H1 (cell line): ENCODE measurements around the gene AKR7A3. TPM values are rescaled to one million over a fixed set of nuclear protein-coding genes. Genes with fewer than 3 reads are reported as not detected.

Experiments used
- CTCF ChIA-PET: fragments of 300-600 bp; sonication (Branson Sonifier 250); formaldehyde crosslinking; loops from one replicate; lab custom pipeline; 2021; ENCODE audit not compliant: partially characterized antibody; lab: Charles Lee
- POLR2A ChIA-PET: fragments of 300-600 bp; sonication (Branson Sonifier 250); formaldehyde crosslinking; loops from one replicate; lab custom pipeline; 2021; ENCODE audit warnings: inconsistent platforms; ENCODE audit not compliant: partially characterized antibody; lab: Charles Lee
- DNase-seq, 2 experiments: peaks; one replicate each; pipeline versions ENCODE4 v3.0.0 to v3.0.0-alpha.2; 2010 to 2022; ENCODE audit warnings: low spot score in 2 of 2, low read depth in 1 of 2, mixed read lengths in 1 of 2
- FAIRE-seq: peaks from 2 replicates; lab custom pipeline; 2011; peaks lifted over from hg19 to GRCh38; lab: Jason Lieb, UNC
- H2AFZ ChIP-seq: 2 replicates; pipeline ENCODE4 v1.8.1; 2012; ENCODE audit warnings: low read length, inconsistent platforms
- H2AK5ac ChIP-seq: 2 replicates; pipeline ENCODE4 v1.6.1; 2013; ENCODE audit warnings: low read depth, low read length
- H2BK120ac ChIP-seq: replicated peaks from 2 replicates; pipeline ENCODE3; 2013; ENCODE audit warnings: low read depth, low read length, inconsistent platforms
- H2BK12ac ChIP-seq: 2 replicates; pipeline ENCODE4 v1.6.1; 2013; ENCODE audit warnings: low read depth, low read length
- H2BK15ac ChIP-seq: 2 replicates; pipeline ENCODE4 v1.6.1; 2013; ENCODE audit warnings: low read length
- H2BK20ac ChIP-seq: 2 replicates; pipeline ENCODE4 v1.6.1; 2013; ENCODE audit warnings: low read length
- H2BK5ac ChIP-seq: 2 replicates; pipeline ENCODE4 v1.6.1; 2013; ENCODE audit warnings: low read depth, low read length
- H3K14ac ChIP-seq: 2 replicates; pipeline ENCODE4 v1.6.1; 2013; ENCODE audit warnings: inconsistent platforms; ENCODE audit not compliant: insufficient read length
- H3K18ac ChIP-seq: 2 replicates; pipeline ENCODE4 v1.6.1; 2013; ENCODE audit warnings: low read length; ENCODE audit errors: extremely low read depth
- H3K23ac ChIP-seq: 2 replicates; pipeline ENCODE4 v1.6.1; 2013; ENCODE audit warnings: inconsistent platforms; ENCODE audit not compliant: insufficient read length
- H3K23me2 ChIP-seq: 2 replicates; pipeline ENCODE4 v1.6.1; 2013; ENCODE audit warnings: low read depth, low read length
- H3K27ac ChIP-seq: 2 replicates; pipeline ENCODE4 v1.6.1; 2011; ENCODE audit warnings: low read depth, low read length, inconsistent platforms
- H3K27me3 ChIP-seq, 4 experiments: replicated peaks in 1 of 4; 1 replicate in 1 of 4; 2 replicates in 3 of 4; pipeline versions ENCODE4 v1.6.1 to v1.8.1; 2011 to 2013; ENCODE audit warnings: low read length in 3 of 4, mild to moderate bottlenecking in 3 of 4, inconsistent platforms in 2 of 4, mixed read lengths in 2 of 4, moderate library complexity in 1 of 4; ENCODE audit not compliant: control insufficient read depth in 3 of 4, insufficient read depth in 3 of 4; ENCODE audit errors: extremely low read depth in 1 of 4
- H3K36me3 ChIP-seq, 4 experiments: 2 replicates each; pipeline versions ENCODE4 v1.6.1 to v1.8.1; 2011 to 2013; ENCODE audit warnings: mild to moderate bottlenecking in 4 of 4, low read length in 3 of 4, moderate library complexity in 2 of 4, control low read depth in 1 of 4, inconsistent platforms in 1 of 4; ENCODE audit not compliant: insufficient read depth in 4 of 4, control insufficient read depth in 2 of 4
- H3K4ac ChIP-seq: replicated peaks from 2 replicates; pipeline ENCODE3; 2013; ENCODE audit warnings: low read length, low read depth, mixed read lengths, inconsistent platforms; ENCODE audit not compliant: insufficient read length
- H3K4me1 ChIP-seq, 4 experiments: replicated peaks in 1 of 4; 1 replicate in 1 of 4; 2 replicates in 3 of 4; pipeline versions ENCODE4 v1.6.1 to v1.8.1; 2011 to 2013; ENCODE audit warnings: low read length in 3 of 4, inconsistent platforms in 2 of 4, mixed read lengths in 1 of 4; ENCODE audit not compliant: insufficient read depth in 4 of 4, control insufficient read depth in 3 of 4
- H3K4me2 ChIP-seq, 2 experiments: 2 replicates each; pipeline versions ENCODE4 v1.6.1 to v1.8.1; 2011 to 2013; ENCODE audit warnings: low read depth in 2 of 2, low read length in 2 of 2, control low read depth in 1 of 2, inconsistent platforms in 1 of 2, mild to moderate bottlenecking in 1 of 2; ENCODE audit not compliant: insufficient read depth in 1 of 2
- H3K4me3 ChIP-seq, 4 experiments: fragments of 200-600, 300-600 bp in 1 of 4; sonication (generic), shearing (Covaris generic), sonication (Bioruptor Twin) in 1 of 4; 2 replicates each; pipeline versions ENCODE4 v1.5.1 to v1.8.1; 2011 to 2016; ENCODE audit warnings: low read length in 4 of 4, low read depth in 3 of 4, control low read depth in 2 of 4, inconsistent platforms in 2 of 4, mild to moderate bottlenecking in 2 of 4, mixed read lengths in 1 of 4, moderate library complexity in 1 of 4; ENCODE audit not compliant: insufficient read depth in 2 of 4; ENCODE audit errors: extremely low read depth in 1 of 4
- H3K56ac ChIP-seq: replicated peaks from 2 replicates; pipeline ENCODE3; 2013; ENCODE audit warnings: low read depth, mild to moderate bottlenecking, mixed read lengths, low read length, inconsistent platforms; ENCODE audit not compliant: insufficient read length
- H3K79me1 ChIP-seq: 2 replicates; pipeline ENCODE4 v1.6.1; 2013; ENCODE audit warnings: low read depth, low read length, control low read depth
- H3K79me2 ChIP-seq, 2 experiments: 2 replicates each; pipeline versions ENCODE4 v1.6.1 to v1.8.1; 2012 to 2013; ENCODE audit warnings: low read length in 2 of 2, mild to moderate bottlenecking in 2 of 2, inconsistent platforms in 1 of 2; ENCODE audit not compliant: insufficient read depth in 2 of 2, control insufficient read depth in 1 of 2
- H3K9ac ChIP-seq, 4 experiments: replicated peaks in 1 of 4; 1 replicate in 1 of 4; 2 replicates in 3 of 4; pipeline versions ENCODE4 v1.6.1 to v1.8.1; 2011 to 2013; ENCODE audit warnings: low read depth in 3 of 4, low read length in 3 of 4, control low read depth in 2 of 4, mild to moderate bottlenecking in 2 of 4, moderate library complexity in 2 of 4, inconsistent platforms in 1 of 4; ENCODE audit errors: extremely low read depth in 1 of 4
- H3K9me3 ChIP-seq, 2 experiments: 2 replicates each; pipeline versions ENCODE4 v1.6.1 to v1.8.1; 2012 to 2013; ENCODE audit warnings: mild to moderate bottlenecking in 2 of 2, moderate library complexity in 2 of 2, control low read depth in 1 of 2, inconsistent platforms in 1 of 2, low read depth in 1 of 2, low read length in 1 of 2, mixed read lengths in 1 of 2; ENCODE audit not compliant: insufficient read depth in 2 of 2
- H4K20me1 ChIP-seq, 2 experiments: replicated peaks in 1 of 2; 2 replicates each; pipeline versions ENCODE3 to v1.8.1; 2011 to 2013; ENCODE audit warnings: inconsistent platforms in 2 of 2, low read length in 2 of 2, mild to moderate bottlenecking in 1 of 2; ENCODE audit not compliant: insufficient read depth in 2 of 2, control insufficient read depth in 1 of 2
- H4K5ac ChIP-seq: 2 replicates; pipeline ENCODE4 v1.6.1; 2013; ENCODE audit warnings: low read length, low read depth, mixed read lengths, inconsistent platforms; ENCODE audit not compliant: insufficient read length
- H4K8ac ChIP-seq: 2 replicates; pipeline ENCODE4 v1.8.0; 2013; ENCODE audit warnings: mild to moderate bottlenecking, moderate library complexity, low read length, inconsistent platforms; ENCODE audit not compliant: insufficient read depth; ENCODE audit errors: extremely low read depth
- H4K91ac ChIP-seq: replicated peaks from 2 replicates; pipeline ENCODE3; 2013; ENCODE audit warnings: low read length, mixed read lengths, inconsistent platforms; ENCODE audit not compliant: insufficient read length
- BRCA1 ChIP-seq: IDR thresholded peaks from 2 replicates; pipeline ENCODE4 v1.6.1; 2012; ENCODE audit warnings: low read depth, low read length, improper control_type of control experiment
- EGR1 ChIP-seq: IDR thresholded peaks from 2 replicates; pipeline ENCODE4 v1.6.1; 2011; ENCODE audit warnings: low read depth, low read length, borderline replicate concordance
- FOSL1 ChIP-seq: IDR thresholded peaks from 2 replicates; pipeline ENCODE4 v1.6.1; 2011; ENCODE audit warnings: mild to moderate bottlenecking, low read depth, low read length, moderate library complexity; ENCODE audit not compliant: insufficient read depth
- GTF2F1 ChIP-seq: IDR thresholded peaks from 2 replicates; pipeline ENCODE4 v1.6.1; 2012; ENCODE audit warnings: low read depth, low read length, improper control_type of control experiment, borderline replicate concordance
- HDAC2 ChIP-seq, 2 experiments: fragments of 300-600 bp in 1 of 2; sonication (generic) in 1 of 2; IDR thresholded peaks; 2 replicates each; pipeline ENCODE4 v1.6.1; 2011 to 2012; ENCODE audit warnings: low read depth in 2 of 2, low read length in 2 of 2, mild to moderate bottlenecking in 2 of 2, moderate library complexity in 2 of 2, borderline replicate concordance in 1 of 2, inconsistent platforms in 1 of 2
- POLR2A ChIP-seq, 2 experiments: IDR thresholded peaks; 1 replicate in 1 of 2; 2 replicates in 1 of 2; pipeline ENCODE4 v1.6.1; 2011; ENCODE audit warnings: low read depth in 2 of 2, low read length in 2 of 2, mild to moderate bottlenecking in 2 of 2; ENCODE audit errors: control extremely low read depth in 1 of 2
- SIRT6 ChIP-seq: IDR thresholded peaks from one replicate; pipeline ENCODE4 v1.7.1; 2012; ENCODE audit warnings: low read length, inconsistent platforms
- SIX5 ChIP-seq: IDR thresholded peaks from 2 replicates; pipeline ENCODE4 v1.6.1; 2011; ENCODE audit warnings: mild to moderate bottlenecking, low read depth, low read length
- TBP ChIP-seq: IDR thresholded peaks from 2 replicates; pipeline ENCODE4 v1.6.1; 2011; ENCODE audit warnings: low read depth, low read length, improper control_type of control experiment
- ZNF274 ChIP-seq: IDR thresholded peaks from 2 replicates; pipeline ENCODE4 v1.7.0; 2012; ENCODE audit warnings: low read length, borderline replicate concordance; ENCODE audit errors: extremely low read depth
- WGBS, 2 experiments: shearing (Covaris generic) in 1 of 2; methylation state at CpG; one replicate each; pipeline versions ENCODE4 v1.1.6 to v1.1.7; 2013 to 2015; ENCODE audit warnings: low lambda C conversion rate in 2 of 2, mixed read lengths in 2 of 2, inconsistent platforms in 1 of 2, low coverage in 1 of 2, missing lambda C conversion rate in 1 of 2; ENCODE audit not compliant: insufficient replicate concordance in 2 of 2, insufficient coverage in 1 of 2, insufficient read length in 1 of 2; ENCODE audit errors: extremely low coverage in 1 of 2, missing lambda C conversion rate in 1 of 2; 5-methylcytosine and 5-hydroxymethylcytosine counted together
- polyA plus RNA-seq, 7 experiments: library from polyadenylated mRNA; depleted of rRNA in 3 of 7; stranded (reverse) in 5 of 7; unstranded in 2 of 7; fragments of >200 nt in 5 of 7; fragments of 200-250 nt in 2 of 7; gene quantifications; 1 replicate in 5 of 7; 2 replicates in 1 of 7; 4 replicates in 1 of 7; pipeline versions ENCODE4 v1.2.1 to v1.2.3, GENCODE V29; 2011 to 2013; ENCODE audit warnings: missing spikeins in 2 of 7, mixed read lengths in 2 of 7
- total RNA-seq: library from RNA; stranded (reverse); fragmentation: NEBNext Ultra II Directional; extraction: Animal tissue kit (Norgen Biotek cat#: 25700); gene quantifications from 2 replicates; pipeline ENCODE4 v1.2.1, GENCODE V29; 2021

Gene AKR7A3
- total and polyA plus RNA-seq, 2 of the 8 experiments (the other 6 are each of a cell fraction or from before 2014, with no cell fraction given) = 0.62 to 0.65 TPM

DNA sequence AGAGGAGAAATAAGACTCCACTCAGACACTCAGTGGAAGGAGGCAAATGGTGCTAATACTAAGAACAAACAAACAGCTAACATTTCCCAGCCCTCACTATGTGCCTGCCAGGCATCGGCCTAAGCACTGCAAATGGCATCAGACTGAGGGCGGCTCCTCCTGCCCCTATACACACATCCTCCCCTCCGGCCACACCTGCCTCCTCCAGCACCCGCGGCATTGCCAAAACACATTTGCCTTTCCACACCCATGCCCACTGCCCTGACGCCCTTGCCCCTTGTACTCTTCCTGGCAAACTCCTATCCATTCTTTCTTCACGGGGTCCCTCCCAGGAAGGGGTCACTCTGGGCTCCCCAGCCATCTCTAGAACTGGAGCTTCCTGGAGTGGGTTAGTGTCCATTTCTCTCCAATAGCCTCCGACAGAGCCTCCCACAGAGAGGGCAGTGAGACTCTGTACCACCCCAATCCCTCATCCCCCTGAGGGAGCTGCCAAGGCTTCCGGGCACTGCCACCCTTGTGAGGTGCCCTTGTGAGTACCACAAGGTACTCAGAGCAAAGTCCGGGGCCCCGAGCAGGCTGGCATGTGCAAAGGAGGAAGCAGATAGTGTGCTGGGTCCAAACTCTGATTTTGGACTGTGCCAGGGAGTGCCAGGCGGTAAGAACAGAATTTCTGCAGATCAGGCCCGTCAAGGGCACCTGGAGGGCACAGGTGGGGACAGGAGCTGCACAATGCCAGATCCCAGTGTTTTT lies 959 bp downstream of the AKR7A3 start:
- 85% methylated on average over 13 of the region's 13 CpGs; no CpG with 5 or more reads in 1 of the 2 experiments for WGBS, 2 experiments
- no peaks in the 10 kb centered on the region for H3K9me3 ChIP-seq
- H3K79me1 ChIP-seq = no peaks in the 10 kb centered on the region
- no peak overlapping the region for H4K91ac ChIP-seq
- no peak overlapping the region for H2BK15ac ChIP-seq
- H3K79me2 ChIP-seq = no peaks in the 10 kb centered on the region
- H3K23me2 ChIP-seq = peaks cover 4% of the 10 kb centered on the region
- H3K9ac ChIP-seq = no peak overlapping the region
- H3K4me2 ChIP-seq = no peak overlapping the region
- CTCF ChIA-PET = interaction anchor here (0.6 to 1.3 kb wide), 3 partner anchors 24 to 614 kb away, joined by 3 read pairs; no protein-coding TSS in a partner anchor
- no peak overlapping the region for H2BK20ac ChIP-seq
- H2AK5ac ChIP-seq = no peak overlapping the region
- no peak overlapping the region for H3K27ac ChIP-seq
- POLR2A ChIA-PET = interaction anchor here (0.5 to 1.8 kb wide), 7 partner anchors 10 to 303 kb away, joined by 3 to 7 read pairs (median 3); partner anchors contain the start of genes EMC1 and MRTO4
- no peaks in the 10 kb centered on the region for H3K36me3 ChIP-seq
- no peak overlapping the region for H4K8ac ChIP-seq
- TF ChIP-seq BRCA1 (no peak), TBP (no peak), POLR2A (IDR thresholded peaks at IDR 0.05; ENCODE audit: control extremely low read depth in 1 of 2, low read depth in 2 of 2, low read length in 2 of 2) (no peak), FOSL1 (no peak), EGR1 (no peak), HDAC2 (IDR thresholded peaks at IDR 0.05; ENCODE audit: borderline replicate concordance in 1 of 2, low read depth in 2 of 2, low read length in 2 of 2) (no peak), GTF2F1 (no peak), SIX5 (no peak), SIRT6 (no peak), ZNF274 (no peak)
- TF ChIP-seq, all 59 proteins: peak for 0
- Histone ChIP-seq H3K4ac (no peak overlapping the region), H3K27me3 (peaks cover 8 to 26% (median 20%) of the 10 kb centered on the region in 4 experiments), H4K20me1 (peaks cover 0 to 3% of the 10 kb centered on the region in 2 experiments), H3K56ac (no peak overlapping the region), H2BK5ac (no peak overlapping the region), H3K18ac (no peak overlapping the region), H2BK120ac (no peak overlapping the region), H2BK12ac (0 out of 2 replicates have a peak overlapping the region, but pooled peaks have one; percentile 3), H3K4me3 (no peak overlapping the region), H3K23ac (no peak overlapping the region), H4K5ac (no peak overlapping the region), H3K14ac (no peak overlapping the region), H3K4me1 (no peaks in the 10 kb centered on the region), H2AFZ (no peak overlapping the region)
- DNase-seq (no peak), FAIRE-seq (no peak)
